GM10847 (cell line): Measurements from ENCODE around the gene LRRC8A.

Source experiments
- POLR2A ChIP-seq: IDR thresholded peaks from 2 replicates; pipeline ENCODE4 v1.6.1; 2011; ENCODE audit not compliant: insufficient read length; ENCODE audit errors: extremely low read depth

The LRRC8A gene

GRCh38 chr9:128870128-128870940, 11.6 kb upstream of the LRRC8A start:
- no peak for TF ChIP-seq POLR2A

GRCh38 chr9:128877852-128878251, 4.1 kb upstream of the LRRC8A start:
- TF ChIP-seq POLR2A = no peak

- no peak for TF ChIP-seq POLR2A
Observed at GRCh38 chr9:128882677-128883603, 1.0 kb downstream of the LRRC8A start.

GRCh38 chr9:128884164-128884563, 2.2 kb downstream of the LRRC8A start:
- TF ChIP-seq POLR2A = no peak

GRCh38 chr9:128885376-128885775, 3.4 kb downstream of the LRRC8A start:
- TF ChIP-seq POLR2A = no peak

- no peak for TF ChIP-seq POLR2A
Observed at GRCh38 chr9:128885798-128886197, 3.9 kb downstream of the LRRC8A start.

- no peak for TF ChIP-seq POLR2A
Observed at GRCh38 chr9:128886211-128886891, 4.4 kb downstream of the LRRC8A start.

GRCh38 chr9:128887049-128887448, 5.1 kb downstream of the LRRC8A start:
- no peak for TF ChIP-seq POLR2A

GRCh38 chr9:128887914-128888350, 6.0 kb downstream of the LRRC8A start:
- no peak for TF ChIP-seq POLR2A

- no peak for TF ChIP-seq POLR2A
Observed at GRCh38 chr9:128891321-128892220, 9.6 kb downstream of the LRRC8A start.

GRCh38 chr9:128892221-128892921, 10.4 kb downstream of the LRRC8A start:
- no peak for TF ChIP-seq POLR2A

GRCh38 chr9:128893354-128893753, 11.4 kb downstream of the LRRC8A start:
- no peak for TF ChIP-seq POLR2A

- TF ChIP-seq POLR2A = no peak
Observed at GRCh38 chr9:128894764-128895163, 12.8 kb downstream of the LRRC8A start.

- TF ChIP-seq POLR2A = no peak
Observed at GRCh38 chr9:128895556-128895955, 13.6 kb downstream of the LRRC8A start.
